ENCODE data around the gene AAGAB. TPM values are rescaled to one million over a fixed set of nuclear protein-coding genes. Genes with fewer than 3 reads are reported as not detected.

AAGAB gene
- total RNA-seq, 4 donors from 2014 or later = 23.6 to 34.4 (median 25.4) TPM

- DNase-seq (ENCODE audit: low spot score) = no peak
- ATAC-seq (ENCODE audit: low FRiP score) = no peak
- TF ChIP-seq, protein P1, sequence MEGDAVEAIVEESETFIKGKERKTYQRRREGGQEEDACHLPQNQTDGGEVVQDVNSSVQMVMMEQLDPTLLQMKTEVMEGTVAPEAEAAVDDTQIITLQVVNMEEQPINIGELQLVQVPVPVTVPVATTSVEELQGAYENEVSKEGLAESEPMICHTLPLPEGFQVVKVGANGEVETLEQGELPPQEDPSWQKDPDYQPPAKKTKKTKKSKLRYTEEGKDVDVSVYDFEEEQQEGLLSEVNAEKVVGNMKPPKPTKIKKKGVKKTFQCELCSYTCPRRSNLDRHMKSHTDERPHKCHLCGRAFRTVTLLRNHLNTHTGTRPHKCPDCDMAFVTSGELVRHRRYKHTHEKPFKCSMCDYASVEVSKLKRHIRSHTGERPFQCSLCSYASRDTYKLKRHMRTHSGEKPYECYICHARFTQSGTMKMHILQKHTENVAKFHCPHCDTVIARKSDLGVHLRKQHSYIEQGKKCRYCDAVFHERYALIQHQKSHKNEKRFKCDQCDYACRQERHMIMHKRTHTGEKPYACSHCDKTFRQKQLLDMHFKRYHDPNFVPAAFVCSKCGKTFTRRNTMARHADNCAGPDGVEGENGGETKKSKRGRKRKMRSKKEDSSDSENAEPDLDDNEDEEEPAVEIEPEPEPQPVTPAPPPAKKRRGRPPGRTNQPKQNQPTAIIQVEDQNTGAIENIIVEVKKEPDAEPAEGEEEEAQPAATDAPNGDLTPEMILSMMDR (IDR thresholded peaks at IDR 0.05) = no peak
Measured at GRCh38 chr15:67177752-67178151, 76.7 kb downstream of the AAGAB start.

- ATAC-seq (ENCODE audit: low FRiP score) (no peak), DNase-seq (ENCODE audit: low spot score) (no peak)
- TF ChIP-seq, protein P1 (IDR thresholded peaks at IDR 0.05) = no peak
Measured at GRCh38 chr15:67176195-67176971, 78.1 kb downstream of the AAGAB start.

DNA sequence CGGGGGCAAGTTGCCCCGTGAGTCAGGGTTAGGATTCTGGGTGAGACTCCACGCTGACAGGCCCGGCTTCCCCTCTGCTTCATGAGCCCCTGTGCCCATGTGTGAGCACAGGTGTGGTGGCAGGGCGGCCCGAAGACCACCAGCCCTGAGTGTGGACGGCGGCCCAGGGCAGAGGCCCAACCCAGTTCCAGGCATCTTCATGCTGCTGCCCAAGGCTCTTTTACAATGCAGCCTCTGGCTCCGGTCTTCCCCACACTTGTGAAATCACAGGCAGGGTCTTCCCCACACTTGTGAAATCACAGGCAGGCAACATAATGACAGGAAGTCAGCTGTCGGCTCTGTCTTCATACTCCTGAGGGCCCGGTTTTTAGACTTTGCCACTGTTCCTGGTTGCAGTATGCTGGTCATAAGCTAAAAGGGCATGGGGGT is 78.8 kb downstream of the AAGAB start:
- DNase-seq (ENCODE audit: low spot score) = no peak
- ATAC-seq (ENCODE audit: low FRiP score) = peak; percentile 10
- TF ChIP-seq, protein P1 (IDR thresholded peaks at IDR 0.05) = no peak

- TF ChIP-seq, protein P1 (IDR thresholded peaks at IDR 0.05) = no peak
- DNase-seq (ENCODE audit: low spot score) (no peak), ATAC-seq (ENCODE audit: low FRiP score) (peak; percentile 44)
Measured at GRCh38 chr15:67174864-67175573, 79.4 kb downstream of the AAGAB start.

- no peak for DNase-seq (ENCODE audit: low spot score)
- TF ChIP-seq, protein P1 (IDR thresholded peaks at IDR 0.05) = no peak
Measured at GRCh38 chr15:67174446-67174845, 80.0 kb downstream of the AAGAB start.

GRCh38 chr15:67173786-67174185 is 80.7 kb downstream of the AAGAB start:
- no peak for DNase-seq (ENCODE audit: low spot score)
- TF ChIP-seq, protein P1 (IDR thresholded peaks at IDR 0.05) = no peak

More at GRCh38 chr15:67174446-67174845, 80.0 kb downstream of the AAGAB start:
- ATAC-seq (ENCODE audit: low FRiP score) = no peak

More at GRCh38 chr15:67173786-67174185, 80.7 kb downstream of the AAGAB start:
- no peak for ATAC-seq (ENCODE audit: low FRiP score)

Measured in omental fat pad (tissue), 4 donors.